ENCODE data around the gene DHRS2. TPM values are rescaled to one million over a fixed set of nuclear protein-coding genes. Genes with fewer than 3 reads are reported as not detected.
"Not testable (repeated sequence)": the region's sequence is repeated elsewhere in the genome, so short reads cannot be mapped to it uniquely, and the experiment has no call there.

The DHRS2 gene
- total RNA-seq, 2 experiments from 2014 or later: 0.27 TPM; not detected in 1

GRCh38 chr14:23681337-23681736 lies 45.2 kb downstream of the DHRS2 start:
- no peak for TF ChIP-seq CTCF (IDR thresholded peaks at IDR 0.05)
- POLR2A ChIA-PET: no interaction called here
- H3K4me1 ChIP-seq (ENCODE audit: insufficient read depth, low read length): no peaks in the 10 kb centered on the region

GRCh38 chr14:23689709-23690514 lies 53.7 kb downstream of the DHRS2 start:
- H3K4me3 ChIP-seq (ENCODE audit: low read length); H3K27ac ChIP-seq (ENCODE audit: low read depth in 1 of 2, low read length in 2 of 2); CTCF ChIA-PET; H3K4me1 Mint-ChIP-seq (ENCODE audit: low read depth); H3K36me3 ChIP-seq (ENCODE audit: insufficient read depth, low read length); H3K4me1 ChIP-seq (ENCODE audit: insufficient read depth, low read length); DNase-seq; H3K36me3 Mint-ChIP-seq (ENCODE audit: low read depth); intact Hi-C loops (cut with DNase I, micrococcal nuclease); H3K27ac Mint-ChIP-seq; H3K9me3 Mint-ChIP-seq; POLR2A ChIA-PET; H3K27me3 Mint-ChIP-seq; H3K4me3 Mint-ChIP-seq; ATAC-seq (ENCODE audit: poor library complexity); H3K9me3 ChIP-seq (ENCODE audit: control insufficient read depth in 1 of 2, insufficient read depth in 1 of 2, low read length in 2 of 2): not testable (repeated sequence)
- peaks cover 14 to 19% of the 10 kb centered on the region in 2 experiments for H3K27me3 ChIP-seq (ENCODE audit: control insufficient read depth in 1 of 2, insufficient read depth in 2 of 2, low read length in 2 of 2)

More at GRCh38 chr14:23681337-23681736, 45.2 kb downstream of the DHRS2 start:
- Mint-ChIP-seq H3K4me1 (ENCODE audit: low read depth) (no peaks in the 10 kb centered on the region), H3K9me3 (no peaks in the 10 kb centered on the region), H3K27ac (no peak overlapping the region), H3K4me3 (no peak overlapping the region), H3K36me3 (ENCODE audit: low read depth) (no peaks in the 10 kb centered on the region), H3K27me3 (peaks cover 12% of the 10 kb centered on the region)
- Histone ChIP-seq H3K27me3 (ENCODE audit: control insufficient read depth in 1 of 2, insufficient read depth in 2 of 2, low read length in 2 of 2) (peaks cover 3% of the 10 kb centered on the region in 2 experiments), H3K36me3 (ENCODE audit: insufficient read depth, low read length) (no peaks in the 10 kb centered on the region), H3K27ac (ENCODE audit: low read depth in 1 of 2, low read length in 2 of 2) (no peak overlapping the region), H3K9me3 (ENCODE audit: control insufficient read depth in 1 of 2, insufficient read depth in 1 of 2, low read length in 2 of 2) (no peaks in the 10 kb centered on the region), H3K4me3 (ENCODE audit: low read length) (no peak overlapping the region)
- DNase-seq (no peak), ATAC-seq (ENCODE audit: poor library complexity) (no peak)
- intact Hi-C loops (cut with DNase I, micrococcal nuclease): no loop called here
- CTCF ChIA-PET: no interaction called here

- H3K9me3 Mint-ChIP-seq: peaks cover 2% of the 10 kb centered on the region
- no peaks in the 10 kb centered on the region for H3K36me3 ChIP-seq (ENCODE audit: insufficient read depth, low read length)
- H3K9me3 ChIP-seq (ENCODE audit: control insufficient read depth in 1 of 2, insufficient read depth in 1 of 2, low read length in 2 of 2): peaks cover 0 to 3% of the 10 kb centered on the region in 2 experiments
- H3K36me3 Mint-ChIP-seq (ENCODE audit: low read depth): no peaks in the 10 kb centered on the region
- no peak overlapping the region for H3K27ac ChIP-seq (ENCODE audit: low read depth in 1 of 2, low read length in 2 of 2)
- intact Hi-C loops (cut with DNase I, micrococcal nuclease): no loop called here
- no peak for TF ChIP-seq CTCF (IDR thresholded peaks at IDR 0.05)
- peaks cover 26 to 36% of the 10 kb centered on the region in 2 experiments for H3K27me3 ChIP-seq (ENCODE audit: control insufficient read depth in 1 of 2, insufficient read depth in 2 of 2, low read length in 2 of 2)
- H3K4me3 ChIP-seq (ENCODE audit: low read length): no peak overlapping the region
- CTCF ChIA-PET: no interaction called here
- H3K4me1 Mint-ChIP-seq (ENCODE audit: low read depth): no peaks in the 10 kb centered on the region
- POLR2A ChIA-PET: no interaction called here
- ATAC-seq (ENCODE audit: poor library complexity): no peak
- peaks cover 5% of the 10 kb centered on the region for H3K4me1 ChIP-seq (ENCODE audit: insufficient read depth, low read length)
- H3K4me3 Mint-ChIP-seq: no peak overlapping the region
- H3K27ac Mint-ChIP-seq: no peak overlapping the region
- no peak for DNase-seq
- peaks cover 6% of the 10 kb centered on the region for H3K27me3 Mint-ChIP-seq
Measured at GRCh38 chr14:23692416-23692815, 56.3 kb downstream of the DHRS2 start.
